Occipital lobe (tissue), 2 donors: Measurements from ENCODE around the gene NPHS1. TPM values are rescaled to one million over a fixed set of nuclear protein-coding genes. Genes with fewer than 3 reads are reported as not detected.

Source experiments
- DNase-seq: peaks from one replicate; lab custom pipeline; 2025; lab: John Stamatoyannopoulos, UW
- total RNA-seq: library from RNA; depleted of rRNA; stranded (reverse); fragments of >200 nt; gene quantifications from one replicate; pipeline ENCODE4 v1.2.3, GENCODE V29; 2014

NPHS1 gene
- total RNA-seq, 1 donor from 2014 or later: 1.2 TPM

- no peak for DNase-seq
These were observed 62.9 kb downstream of the NPHS1 start for GRCh38 chr19:35789195-35789977.

GRCh38 chr19:35788205-35788960 lies 63.9 kb downstream of the NPHS1 start:
- DNase-seq: no peak

DNA sequence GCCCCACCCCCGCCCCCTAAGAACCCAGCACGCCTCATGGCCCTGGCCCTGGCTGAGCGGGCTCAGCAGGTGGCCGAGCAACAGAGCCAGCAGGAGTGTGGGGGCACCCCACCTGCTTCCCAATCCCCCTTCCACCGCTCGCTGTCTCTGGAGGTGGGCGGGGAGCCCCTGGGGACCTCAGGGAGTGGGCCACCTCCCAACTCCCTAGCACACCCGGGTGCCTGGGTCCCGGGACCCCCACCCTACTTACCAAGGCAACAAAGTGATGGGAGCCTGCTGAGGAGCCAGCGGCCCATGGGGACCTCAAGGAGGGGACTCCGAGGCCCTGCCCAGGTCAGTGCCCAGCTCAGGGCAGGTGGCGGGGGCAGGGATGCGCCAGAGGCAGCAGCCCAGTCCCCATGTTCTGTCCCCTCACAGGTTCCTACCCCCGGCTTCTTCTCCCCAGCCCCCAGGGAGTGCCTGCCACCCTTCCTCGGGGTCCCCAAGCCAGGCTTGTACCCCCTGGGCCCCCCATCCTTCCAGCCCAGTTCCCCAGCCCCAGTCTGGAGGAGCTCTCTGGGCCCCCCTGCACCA lies 65.0 kb downstream of the NPHS1 start:
- no peak for DNase-seq

DNA sequence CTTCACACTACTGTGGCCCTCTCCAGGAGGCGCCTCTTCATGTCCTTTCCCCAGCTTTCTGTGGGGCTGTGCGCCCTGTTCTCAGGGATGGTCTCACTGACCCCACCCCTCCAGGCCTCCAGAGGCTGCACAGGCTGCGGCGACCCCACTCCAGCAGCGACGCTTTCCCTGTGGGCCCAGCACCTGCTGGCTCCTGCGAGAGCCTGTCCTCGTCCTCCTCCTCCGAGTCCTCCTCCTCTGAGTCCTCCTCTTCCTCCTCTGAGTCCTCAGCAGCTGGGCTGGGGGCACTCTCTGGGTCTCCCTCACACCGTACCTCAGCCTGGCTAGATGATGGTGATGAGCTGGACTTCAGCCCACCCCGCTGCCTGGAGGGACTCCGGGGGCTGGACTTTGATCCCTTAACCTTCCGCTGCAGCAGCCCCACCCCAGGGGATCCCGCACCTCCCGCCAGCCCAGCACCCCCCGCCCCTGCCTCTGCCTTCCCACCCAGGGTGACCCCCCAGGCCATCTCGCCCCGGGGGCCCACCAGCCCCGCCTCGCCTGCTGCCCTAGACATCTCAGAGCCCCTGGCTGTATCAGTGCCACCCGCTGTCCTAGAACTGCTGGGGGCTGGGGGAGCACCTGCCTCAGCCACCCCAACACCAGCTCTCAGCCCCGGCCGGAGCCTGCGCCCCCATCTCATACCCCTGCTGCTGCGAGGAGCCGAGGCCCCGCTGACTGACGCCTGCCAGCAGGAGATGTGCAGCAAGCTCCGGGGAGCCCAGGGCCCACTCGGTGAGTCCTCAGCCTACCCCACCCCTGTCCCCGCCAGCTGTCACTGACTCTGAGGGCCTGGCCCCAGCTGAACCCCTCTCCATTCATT lies 65.8 kb downstream of the NPHS1 start:
- no peak for DNase-seq

GRCh38 chr19:35785339-35785627 lies 67.0 kb downstream of the NPHS1 start:
- no peak for DNase-seq

DNA sequence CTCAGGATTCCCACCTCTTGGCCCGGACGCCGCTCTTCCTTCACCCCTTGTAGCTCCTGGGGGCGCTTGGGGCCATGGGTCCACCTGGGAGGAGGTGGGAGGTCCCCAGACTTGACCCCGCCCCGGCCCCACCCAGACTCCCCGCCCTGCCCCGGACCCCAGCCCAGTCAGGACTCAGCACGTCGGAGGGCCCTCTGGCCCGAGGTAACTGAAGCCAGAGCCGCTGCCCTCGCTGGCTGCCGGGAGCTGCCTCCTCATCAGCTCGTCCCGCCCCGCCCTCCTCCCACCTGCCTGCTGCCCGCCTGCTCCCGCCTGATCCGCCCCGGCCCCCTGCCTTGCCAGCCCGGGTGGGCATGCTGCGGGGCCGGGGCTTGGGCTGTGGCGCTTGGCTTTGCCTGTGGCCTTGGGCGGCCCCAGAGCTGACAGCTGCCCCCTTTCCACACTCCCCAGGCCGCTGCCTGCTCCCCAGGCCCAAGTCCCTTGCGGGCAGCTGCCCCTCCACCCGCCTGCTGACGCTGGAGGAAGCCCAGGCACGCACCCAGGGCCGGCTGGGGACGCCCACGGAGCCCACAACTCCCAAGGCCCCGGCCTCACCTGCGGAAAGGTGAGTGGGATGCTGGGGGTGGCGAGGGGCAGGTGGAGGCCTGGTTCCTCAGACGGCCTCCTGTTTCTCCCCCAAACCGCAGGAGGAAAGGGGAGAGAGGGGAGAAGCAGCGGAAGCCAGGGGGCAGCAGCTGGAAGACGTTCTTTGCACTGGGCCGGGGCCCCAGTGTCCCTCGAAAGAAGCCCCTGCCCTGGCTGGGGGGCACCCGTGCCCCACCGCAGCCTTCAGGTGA lies 67.6 kb downstream of the NPHS1 start:
- no peak for DNase-seq

- DNase-seq: no peak
These were observed 68.6 kb downstream of the NPHS1 start for GRCh38 chr19:35783469-35784434.

DNA sequence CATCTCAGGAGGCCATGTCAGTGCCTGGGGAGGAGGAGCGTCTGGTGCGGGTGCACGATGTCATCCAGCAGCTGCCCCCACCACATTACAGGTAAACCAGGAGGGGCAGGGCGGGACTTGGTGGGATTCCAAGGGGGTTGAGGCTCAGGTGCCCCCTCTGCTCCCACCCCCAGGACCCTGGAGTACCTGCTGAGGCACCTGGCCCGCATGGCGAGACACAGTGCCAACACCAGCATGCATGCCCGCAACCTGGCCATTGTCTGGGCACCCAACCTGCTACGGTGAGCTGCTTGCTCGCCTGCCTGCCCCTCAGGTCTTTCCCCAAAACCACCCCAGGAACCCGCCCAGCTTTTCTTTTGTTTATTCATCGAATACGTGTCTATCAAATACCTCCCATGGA lies 69.7 kb downstream of the NPHS1 start:
- no peak for DNase-seq

DNA sequence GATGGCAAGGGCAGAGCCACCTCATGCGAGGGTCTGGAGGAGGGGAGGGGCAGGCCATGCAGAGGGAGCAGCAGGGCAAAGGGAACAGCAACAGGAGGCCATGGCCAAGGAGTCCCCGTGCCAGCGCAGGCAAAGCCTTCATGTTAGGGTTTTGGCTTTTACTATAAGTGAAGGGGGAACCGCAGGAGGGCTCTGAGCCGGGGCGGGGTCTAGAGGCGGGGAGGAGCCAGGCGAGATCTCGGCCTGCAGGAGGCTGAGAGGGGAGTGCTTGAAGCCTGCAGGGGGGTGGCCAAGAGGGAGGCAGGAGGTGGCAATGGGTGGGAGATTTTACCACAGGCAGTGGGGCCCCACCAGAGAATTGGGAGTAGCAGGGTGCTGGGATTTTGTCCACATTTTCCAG lies 70.7 kb downstream of the NPHS1 start:
- DNase-seq: no peak

GRCh38 chr19:35780717-35781116 lies 71.6 kb downstream of the NPHS1 start:
- no peak for DNase-seq

- DNase-seq: no peak
These were observed 72.2 kb downstream of the NPHS1 start for GRCh38 chr19:35780058-35780457.

DNA sequence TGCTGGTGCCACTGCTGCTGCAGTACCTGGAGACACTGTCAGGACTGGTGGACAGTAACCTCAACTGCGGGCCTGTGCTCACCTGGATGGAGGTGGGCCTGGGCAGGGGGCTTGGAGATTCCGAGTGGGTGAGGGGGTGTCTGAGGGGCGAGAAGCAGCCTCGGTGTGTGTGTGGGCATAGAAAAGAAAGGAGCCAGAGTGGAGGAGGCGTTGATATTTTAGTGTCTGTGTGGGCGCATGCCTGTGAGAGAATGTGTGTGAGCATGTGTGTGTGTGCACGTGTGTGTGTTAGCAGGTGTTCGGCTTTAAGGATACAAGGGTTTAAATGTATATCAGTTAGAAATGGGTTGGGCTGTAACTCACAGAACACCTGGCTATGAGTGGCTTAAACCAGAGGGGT lies 73.3 kb downstream of the NPHS1 start:
- no peak for DNase-seq

GRCh38 chr19:35777961-35778360 lies 74.3 kb downstream of the NPHS1 start:
- no peak for DNase-seq

- no peak for DNase-seq
These were observed 75.0 kb downstream of the NPHS1 start for GRCh38 chr19:35777086-35777841.

DNA sequence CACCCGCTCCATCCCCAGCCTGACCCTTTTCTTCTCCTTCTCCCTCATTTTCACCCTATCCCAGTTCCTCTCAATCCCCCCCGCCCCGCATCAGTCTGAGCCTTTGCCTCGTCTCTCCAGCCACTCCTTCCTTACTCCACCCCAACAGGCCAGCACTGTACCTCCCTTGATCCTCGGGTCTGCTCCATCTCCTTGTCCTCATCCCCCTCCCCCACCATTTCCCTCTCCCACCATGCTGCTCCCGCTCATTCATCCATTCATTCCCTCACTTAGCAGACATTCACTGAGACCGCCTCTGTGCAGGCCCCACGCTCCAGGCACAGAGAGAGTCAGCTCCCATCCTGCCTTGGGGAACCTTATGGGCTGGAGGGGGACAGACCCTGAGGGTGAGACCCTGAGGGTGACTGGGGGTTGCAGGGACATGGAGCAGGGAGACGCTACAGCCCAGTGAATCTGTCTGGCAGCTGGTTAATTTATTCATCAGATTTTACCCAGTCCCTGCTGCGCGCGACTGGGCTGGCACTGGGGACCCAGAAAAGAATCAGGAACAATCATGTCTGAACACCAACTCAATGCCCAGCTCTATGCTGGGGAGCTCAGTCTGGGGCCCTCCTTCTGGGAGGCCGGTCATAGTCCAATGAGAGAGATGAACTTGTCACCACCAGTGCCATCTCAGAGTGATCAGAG lies 76.1 kb downstream of the NPHS1 start:
- DNase-seq: no peak
